Esophagus squamous epithelium (tissue), 4 donors: ENCODE measurements around the gene PRKACB.

Experiments
- CTCF ChIP-seq, 6 experiments: fragments of 450-650 bp in 4 of 6; fragments of 200-600 bp in 2 of 6; sonication (generic) in 2 of 6; IDR thresholded peaks; one replicate each; pipeline ENCODE4 v1.5.1; 2016 to 2019; ENCODE audit warnings: antibody characterized with exemption in 6 of 6, mild to moderate bottlenecking in 4 of 6, moderate library complexity in 4 of 6
- POLR2A ChIP-seq, 4 donors: fragments of 450-650 bp; IDR thresholded peaks; one replicate each; pipeline ENCODE4 v1.6.1; 2017; ENCODE audit warnings: antibody characterized with exemption in 4 of 4, mild to moderate bottlenecking in 4 of 4, moderate library complexity in 3 of 4

GRCh38 chr1:84277343-84278059 lies 133.4 kb downstream of the PRKACB start:
- no peak for TF ChIP-seq CTCF (IDR thresholded peaks at IDR 0.05)
- no peak for TF ChIP-seq POLR2A (IDR thresholded peaks at IDR 0.05)
